Cardiac muscle cell (in vitro differentiated cells and primary cell): ENCODE measurements around the gene ENPP7. TPM values are rescaled to one million over a fixed set of nuclear protein-coding genes. Genes with fewer than 3 reads are reported as not detected.

ENCODE experiments used
- DNase-seq, 2 donors: peaks; one replicate each; pipeline versions ENCODE4 v3.0.0 to v3.0.0-alpha.2; 2010 to 2017; ENCODE audit warnings: low read depth in 1 of 2, low spot score in 1 of 2
- H3K27ac ChIP-seq: fragments of 200-600 bp; sonication (generic); 2 replicates; pipeline ENCODE4 v1.5.1; 2016
- H3K27me3 ChIP-seq: fragments of 200-600 bp; sonication (generic); 2 replicates; pipeline ENCODE4 v1.6.0; 2016; ENCODE audit warnings: control low read depth
- H3K36me3 ChIP-seq: fragments of 200-600 bp; sonication (generic); 2 replicates; pipeline ENCODE4 v1.5.1; 2016; ENCODE audit warnings: control low read depth
- H3K4me1 ChIP-seq: fragments of 200-600 bp; sonication (generic); 2 replicates; pipeline ENCODE4 v1.8.1; 2017; ENCODE audit warnings: low read depth, mild to moderate bottlenecking, mixed run types
- H3K4me3 ChIP-seq: fragments of 200-600 bp; sonication (generic); 2 replicates; pipeline ENCODE4 v1.5.1; 2016; ENCODE audit warnings: mild to moderate bottlenecking
- H3K9me3 ChIP-seq: fragments of 200-600 bp; sonication (generic); 2 replicates; pipeline ENCODE4 v1.5.1; 2017; ENCODE audit warnings: low read depth, mild to moderate bottlenecking, control low read depth
- polyA plus RNA-seq: library from polyadenylated mRNA; unstranded; fragments of >200 nt; fragmentation: Nextera tagmentation; extraction: Ambion mirVana; gene quantifications from 2 replicates; pipeline ENCODE4 v1.2.1, GENCODE V29; 2016
- total RNA-seq: library from RNA; depleted of rRNA; stranded (reverse); fragments of >200 nt; gene quantifications from 2 replicates; pipeline ENCODE4 v1.2.3, GENCODE V29; 2016
- TF ChIP-seq, protein P1 (sequence below): IDR thresholded peaks from 2 replicates; pipeline ENCODE4 v1.5.1; 2012; ENCODE audit warnings: low read depth, mild to moderate bottlenecking, low read length

ENPP7 gene, protein sequence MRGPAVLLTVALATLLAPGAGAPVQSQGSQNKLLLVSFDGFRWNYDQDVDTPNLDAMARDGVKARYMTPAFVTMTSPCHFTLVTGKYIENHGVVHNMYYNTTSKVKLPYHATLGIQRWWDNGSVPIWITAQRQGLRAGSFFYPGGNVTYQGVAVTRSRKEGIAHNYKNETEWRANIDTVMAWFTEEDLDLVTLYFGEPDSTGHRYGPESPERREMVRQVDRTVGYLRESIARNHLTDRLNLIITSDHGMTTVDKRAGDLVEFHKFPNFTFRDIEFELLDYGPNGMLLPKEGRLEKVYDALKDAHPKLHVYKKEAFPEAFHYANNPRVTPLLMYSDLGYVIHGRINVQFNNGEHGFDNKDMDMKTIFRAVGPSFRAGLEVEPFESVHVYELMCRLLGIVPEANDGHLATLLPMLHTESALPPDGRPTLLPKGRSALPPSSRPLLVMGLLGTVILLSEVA
- total RNA-seq (not detected in 2 replicates), polyA plus RNA-seq (not detected in 2 replicates)

DNA sequence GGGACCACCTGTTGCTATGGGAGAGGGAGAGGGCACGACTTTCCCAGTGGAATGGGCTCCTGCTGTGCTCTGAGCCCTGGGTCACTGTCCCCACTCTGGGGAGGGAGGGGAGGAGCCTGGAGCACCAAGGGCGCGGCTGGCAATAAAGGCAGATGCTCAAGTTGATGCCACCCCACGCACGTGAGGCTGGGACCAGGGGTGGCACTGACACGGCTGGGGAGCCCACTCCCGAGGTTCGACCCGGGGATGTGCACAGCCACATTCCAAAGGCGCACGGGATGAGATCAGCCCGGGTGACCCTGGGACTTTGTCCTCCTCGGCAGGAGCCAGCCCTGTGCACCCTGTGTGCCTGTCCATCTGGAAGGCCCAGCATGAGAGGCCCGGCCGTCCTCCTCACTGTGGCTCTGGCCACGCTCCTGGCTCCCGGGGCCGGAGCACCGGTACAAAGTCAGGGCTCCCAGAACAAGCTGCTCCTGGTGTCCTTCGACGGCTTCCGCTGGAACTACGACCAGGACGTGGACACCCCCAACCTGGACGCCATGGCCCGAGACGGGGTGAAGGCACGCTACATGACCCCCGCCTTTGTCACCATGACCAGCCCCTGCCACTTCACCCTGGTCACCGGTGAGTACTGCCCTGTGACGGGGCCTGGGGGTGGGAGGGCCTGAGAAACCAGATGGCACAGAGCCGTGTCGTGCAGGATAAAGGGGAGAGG lies at the start of gene ENPP7:
Gene ENPP7 (plus strand): TSS at position 175 of the 715 bp plus-strand sequence. CDS start 197 bp downstream, at position 372.
- H3K36me3 ChIP-seq = no peaks in the 10 kb centered on the region
- TF ChIP-seq, protein P1, sequence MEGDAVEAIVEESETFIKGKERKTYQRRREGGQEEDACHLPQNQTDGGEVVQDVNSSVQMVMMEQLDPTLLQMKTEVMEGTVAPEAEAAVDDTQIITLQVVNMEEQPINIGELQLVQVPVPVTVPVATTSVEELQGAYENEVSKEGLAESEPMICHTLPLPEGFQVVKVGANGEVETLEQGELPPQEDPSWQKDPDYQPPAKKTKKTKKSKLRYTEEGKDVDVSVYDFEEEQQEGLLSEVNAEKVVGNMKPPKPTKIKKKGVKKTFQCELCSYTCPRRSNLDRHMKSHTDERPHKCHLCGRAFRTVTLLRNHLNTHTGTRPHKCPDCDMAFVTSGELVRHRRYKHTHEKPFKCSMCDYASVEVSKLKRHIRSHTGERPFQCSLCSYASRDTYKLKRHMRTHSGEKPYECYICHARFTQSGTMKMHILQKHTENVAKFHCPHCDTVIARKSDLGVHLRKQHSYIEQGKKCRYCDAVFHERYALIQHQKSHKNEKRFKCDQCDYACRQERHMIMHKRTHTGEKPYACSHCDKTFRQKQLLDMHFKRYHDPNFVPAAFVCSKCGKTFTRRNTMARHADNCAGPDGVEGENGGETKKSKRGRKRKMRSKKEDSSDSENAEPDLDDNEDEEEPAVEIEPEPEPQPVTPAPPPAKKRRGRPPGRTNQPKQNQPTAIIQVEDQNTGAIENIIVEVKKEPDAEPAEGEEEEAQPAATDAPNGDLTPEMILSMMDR = no peak
- no peaks in the 10 kb centered on the region for H3K4me1 ChIP-seq
- H3K9me3 ChIP-seq = no peaks in the 10 kb centered on the region
- H3K4me3 ChIP-seq = no peak within 1 kb of the TSS
- no peak within 1 kb of the TSS for H3K27ac ChIP-seq
- no peaks in the 10 kb centered on the region for H3K27me3 ChIP-seq
- DNase-seq = no peak

DNA sequence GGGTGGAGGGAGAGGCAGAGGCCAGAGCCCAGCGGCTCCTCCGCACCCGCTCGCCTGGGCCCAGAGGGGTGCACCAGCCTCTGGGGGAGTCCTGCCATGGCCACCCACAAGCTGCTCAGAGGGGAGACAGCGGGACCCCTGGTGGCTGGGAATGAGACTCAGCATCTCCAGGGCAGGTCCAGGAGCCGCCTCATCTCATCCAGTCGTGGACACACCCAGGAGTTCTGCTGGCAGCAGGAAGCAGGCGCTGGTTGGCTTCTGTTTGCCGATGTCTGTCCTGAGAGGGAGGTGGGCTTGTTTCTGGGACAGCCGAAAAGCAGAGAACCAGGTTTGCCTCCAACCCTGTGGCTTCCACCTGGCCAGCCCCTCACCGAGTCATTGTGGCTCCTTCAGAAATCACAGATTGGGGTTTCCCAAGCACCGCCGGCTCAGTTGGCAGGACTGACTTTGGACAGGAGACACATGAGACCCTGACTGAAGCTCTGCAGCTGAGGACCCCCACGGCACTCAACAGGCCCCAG lies 49.6 kb upstream of the ENPP7 start:
- Histone ChIP-seq H3K4me1 (no peaks in the 10 kb centered on the region), H3K9me3 (no peaks in the 10 kb centered on the region), H3K36me3 (no peaks in the 10 kb centered on the region), H3K27me3 (peaks cover 5% of the 10 kb centered on the region), H3K4me3 (no peak overlapping the region), H3K27ac (no peak overlapping the region)
- DNase-seq = no peak
- TF ChIP-seq, protein P1 = no peak

DNA sequence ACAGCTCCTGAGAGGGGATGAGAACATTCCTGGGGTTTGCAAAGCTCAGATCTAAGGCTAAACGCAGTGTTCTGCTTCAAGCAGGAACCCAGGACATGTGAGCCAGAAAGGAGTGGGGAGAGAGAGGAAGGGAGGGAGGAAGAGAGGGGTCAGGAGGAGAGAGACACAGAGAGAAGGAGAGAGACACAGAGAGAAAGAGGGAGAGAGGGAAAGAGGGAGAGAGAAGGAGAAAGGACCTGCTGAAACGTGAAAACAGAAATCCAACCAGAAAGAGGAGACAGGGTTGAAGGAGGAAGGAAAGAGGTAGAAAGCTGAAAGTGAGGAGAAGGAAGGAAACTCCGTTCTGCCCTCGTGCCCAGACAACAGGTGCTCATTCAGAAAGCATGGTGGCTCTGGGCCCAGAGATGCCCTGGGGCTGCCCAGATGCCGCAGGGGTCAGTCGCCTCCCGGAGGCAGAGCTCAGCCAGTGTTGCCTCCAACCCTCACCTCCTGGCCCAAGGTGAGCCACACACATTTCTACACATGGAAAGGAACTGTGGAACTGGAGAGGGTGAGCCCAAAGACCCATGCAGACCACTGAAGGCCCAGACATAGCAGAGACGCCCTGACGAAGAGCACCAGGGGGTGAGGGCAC lies 49.0 kb upstream of the ENPP7 start:
- no peaks in the 10 kb centered on the region for H3K36me3 ChIP-seq
- no peak for DNase-seq
- TF ChIP-seq, protein P1 = no peak
- H3K9me3 ChIP-seq = no peaks in the 10 kb centered on the region
- H3K4me1 ChIP-seq = no peaks in the 10 kb centered on the region
- no peak overlapping the region for H3K27ac ChIP-seq
- no peak overlapping the region for H3K4me3 ChIP-seq
- H3K27me3 ChIP-seq = peaks cover 5% of the 10 kb centered on the region

DNA sequence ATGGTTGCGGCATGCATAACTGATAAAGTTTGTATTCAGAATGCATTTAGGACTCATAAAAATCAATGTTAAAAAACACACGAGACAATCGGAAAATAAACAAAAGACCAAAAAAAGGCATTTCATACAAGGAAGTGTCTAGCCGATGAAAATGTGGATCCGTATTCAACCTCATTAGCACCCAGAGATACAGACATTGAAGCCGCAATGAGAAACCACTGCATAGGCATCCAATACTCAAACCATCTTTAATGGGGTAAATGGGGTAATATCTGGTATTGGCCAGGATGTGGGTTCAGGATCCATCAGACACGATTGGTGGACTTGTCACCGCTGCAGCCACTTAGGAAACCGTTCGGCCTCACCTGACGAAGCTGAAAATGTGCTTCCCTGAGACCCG lies 47.4 kb upstream of the ENPP7 start:
- Histone ChIP-seq H3K27ac (no peak overlapping the region), H3K27me3 (peaks cover 5% of the 10 kb centered on the region)

More for the DNA sequence above, 47.4 kb upstream of the ENPP7 start:
- no peaks in the 10 kb centered on the region for H3K36me3 ChIP-seq
- no peak overlapping the region for H3K4me3 ChIP-seq
- no peak for DNase-seq
- TF ChIP-seq, protein P1 = no peak
- no peaks in the 10 kb centered on the region for H3K9me3 ChIP-seq
- no peaks in the 10 kb centered on the region for H3K4me1 ChIP-seq
